ENCODE results near the gene NKAPD1. TPM values are rescaled to one million over a fixed set of nuclear protein-coding genes. Genes with fewer than 3 reads are reported as not detected.

Gene NKAPD1
- total and polyA plus RNA-seq, 2 of the 13 experiments (the other 11 are each of a cell fraction or from before 2014, with no cell fraction given), result 11.2 to 22.5 TPM

DNA sequence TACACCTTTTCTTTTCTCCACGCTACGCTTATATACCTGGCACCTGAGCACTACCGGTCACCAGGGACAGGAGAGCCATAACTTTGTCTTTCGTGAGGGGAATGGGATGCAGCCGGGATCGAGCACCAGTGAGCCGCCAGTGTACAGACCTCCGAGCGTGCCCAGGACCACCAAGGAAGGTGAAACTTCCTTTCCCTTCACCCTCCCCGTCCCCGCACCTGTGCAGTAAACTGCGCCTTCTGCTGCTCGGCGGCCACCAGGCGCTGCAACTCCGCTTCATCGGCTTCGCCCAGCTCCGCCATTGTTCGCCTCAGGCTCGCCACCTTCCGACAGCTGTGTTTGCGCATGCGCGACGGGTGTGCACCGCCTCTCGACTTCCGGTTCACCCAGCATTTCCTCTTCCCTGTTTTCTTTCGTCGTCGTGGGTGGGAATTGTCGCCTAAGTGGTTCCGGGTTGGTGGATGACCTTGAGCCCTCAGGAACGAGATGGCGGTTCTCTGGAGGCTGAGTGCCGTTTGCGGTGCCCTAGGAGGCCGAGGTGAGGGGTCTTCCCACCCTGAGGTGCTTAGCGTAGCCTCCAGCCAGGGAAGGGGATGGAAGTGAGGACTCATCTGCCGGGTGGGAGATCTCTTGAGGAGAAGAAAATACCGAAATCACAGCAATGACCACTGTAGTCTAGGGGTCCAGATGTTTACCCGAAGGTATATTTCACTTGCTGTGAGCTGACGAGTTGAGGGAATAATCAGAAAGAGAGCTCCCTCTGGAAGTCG is 12.5 kb downstream of the NKAPD1 start, which contains the start of the genes SDHD and TIMM8B (continued):
- TF ChIP-seq ZNF577 (CRISPR knock-in tag; IDR thresholded peaks at IDR 0.05; ENCODE audit: borderline replicate concordance, low read depth) (no peak), NFATC3 (CRISPR knock-in tag; IDR thresholded peaks at IDR 0.05) (no peak), ZNF33B (CRISPR knock-in tag; IDR thresholded peaks at IDR 0.05) (no peak; the same call in 1 of the 2 replicates), ETV5 (CRISPR knock-in tag; IDR thresholded peaks at IDR 0.05; ENCODE audit: borderline replicate concordance) (peak; percentile 53; the same call in 1 of the 2 replicates), ZNF747 (CRISPR knock-in tag; IDR thresholded peaks at IDR 0.05; ENCODE audit: borderline replicate concordance) (peak; percentile 54; the same call in 1 of the 2 replicates), BATF2 (CRISPR knock-in tag; IDR thresholded peaks at IDR 0.05) (peak; percentile 67; the same call in 1 of the 2 replicates), EHMT2 (IDR thresholded peaks at IDR 0.05; ENCODE audit: borderline replicate concordance, low read depth, low read length) (no peak), RXRB (CRISPR knock-in tag; IDR thresholded peaks at IDR 0.05; ENCODE audit: borderline replicate concordance) (peak; percentile 53; the same call in 1 of the 2 replicates), KDM2A (CRISPR knock-in tag; IDR thresholded peaks at IDR 0.05; ENCODE audit: borderline replicate concordance, low read depth) (peak; percentile 98), TP53 (CRISPR knock-in tag; conservative IDR thresholded peaks at IDR 0.05) (0 out of 2 replicates have a peak, but pooled peaks have one; percentile 49), ZBTB20 (CRISPR knock-in tag; IDR thresholded peaks at IDR 0.05; ENCODE audit: borderline replicate concordance, low read depth) (peak; percentile 72; the same call in 1 of the 2 replicates), ZNF136 (CRISPR knock-in tag; IDR thresholded peaks at IDR 0.05; ENCODE audit: low read depth) (peak; percentile 66; the same call in 1 of the 2 replicates), TRAFD1 (CRISPR knock-in tag; IDR thresholded peaks at IDR 0.05; ENCODE audit: borderline replicate concordance) (peak; percentile 65; the same call in 1 of the 2 replicates), GZF1 (CRISPR knock-in tag; IDR thresholded peaks at IDR 0.05) (no peak), ZNF746 (CRISPR knock-in tag; IDR thresholded peaks at IDR 0.05) (no peak), ZNF318 (CRISPR knock-in tag; IDR thresholded peaks at IDR 0.05) (no peak)
- TF ChIP-seq, protein P1, sequence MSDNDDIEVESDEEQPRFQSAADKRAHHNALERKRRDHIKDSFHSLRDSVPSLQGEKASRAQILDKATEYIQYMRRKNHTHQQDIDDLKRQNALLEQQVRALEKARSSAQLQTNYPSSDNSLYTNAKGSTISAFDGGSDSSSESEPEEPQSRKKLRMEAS (IDR thresholded peaks at IDR 0.05), result peak; percentile 73
